Activated CD8-positive, alpha-beta T cell treated with anti-CD3 and anti-CD28 coated beads for 36 hours (primary cell): ENCODE measurements around the gene CDH8. TPM values are rescaled to one million over a fixed set of nuclear protein-coding genes. Genes with fewer than 3 reads are reported as not detected.
"Not testable (repeated sequence)": the region's sequence is repeated elsewhere in the genome, so short reads cannot be mapped to it uniquely, and the experiment has no call there.

Source experiments
- ATAC-seq: fragments of 200-7000 bp; cut with Tn5 transposase; one replicate; pipeline ENCODE4 v1.10.0; 2021; ENCODE audit warnings: mild to moderate bottlenecking, moderate library complexity
- CTCF ChIA-PET: fragments of 350-600 bp; sonication (Branson Sonifier 250); formaldehyde crosslinking; loops from one replicate; lab custom pipeline; 2021; ENCODE audit warnings: antibody characterized with exemption; lab: Charles Lee
- POLR2A ChIA-PET: fragments of 350-600 bp; sonication (Branson Sonifier 250); formaldehyde crosslinking; loops from one replicate; lab custom pipeline; 2021; ENCODE audit warnings: antibody characterized with exemption; lab: Charles Lee
- DNase-seq: peaks from one replicate; pipeline ENCODE4 v3.0.0-alpha.2; 2020
- H3K27ac Mint-ChIP-seq: one replicate; pipeline ENCODE4 v1.8.0; 2021; ENCODE audit warnings: mild to moderate bottlenecking, mixed read lengths
- H3K27me3 Mint-ChIP-seq: one replicate; pipeline ENCODE4 v1.8.0; 2021; ENCODE audit warnings: mixed read lengths
- H3K36me3 Mint-ChIP-seq: one replicate; pipeline ENCODE4 v1.8.0; 2021; ENCODE audit warnings: low read depth, mixed read lengths
- H3K4me1 Mint-ChIP-seq: one replicate; pipeline ENCODE4 v1.8.0; 2021; ENCODE audit warnings: low read depth, mixed read lengths
- H3K4me3 Mint-ChIP-seq: one replicate; pipeline ENCODE4 v1.8.0; 2021; ENCODE audit warnings: mild to moderate bottlenecking, moderate library complexity, mixed read lengths
- H3K9me3 Mint-ChIP-seq: one replicate; pipeline ENCODE4 v1.8.0; 2021; ENCODE audit warnings: mixed read lengths
- CTCF ChIP-seq: fragments of 200-600 bp; IDR thresholded peaks from one replicate; pipeline ENCODE4 v1.8.0; 2022; ENCODE audit warnings: antibody characterized with exemption, mild to moderate bottlenecking
- intact Hi-C: fragments of 100-400 bp; cut with micrococcal nuclease; formaldehyde crosslinking; loops from one replicate; pipeline ENCODE4 v1.10.0; 2022
- total RNA-seq, 2 experiments: library from RNA; stranded (reverse); gene quantifications; one replicate each; pipeline ENCODE4 v1.2.3, GENCODE V29; 2021

Gene CDH8
- total RNA-seq, 2 experiments from 2014 or later, result not detected

- CTCF ChIA-PET, result no interaction called here
- ATAC-seq (no peak), DNase-seq (no peak)
- POLR2A ChIA-PET, result no interaction called here
- intact Hi-C loops, result no loop called here
- Mint-ChIP-seq H3K27ac (no peak overlapping the region), H3K4me3 (no peak overlapping the region), H3K27me3 (no peaks in the 10 kb centered on the region), H3K36me3 (no peaks in the 10 kb centered on the region), H3K4me1 (no peaks in the 10 kb centered on the region), H3K9me3 (peaks cover 2% of the 10 kb centered on the region)
- no peak for TF ChIP-seq CTCF
These were observed 112.6 kb downstream of the CDH8 start for GRCh38 chr16:61923629-61924028.

- POLR2A ChIA-PET, result no interaction called here
- no peaks in the 10 kb centered on the region for H3K4me1 Mint-ChIP-seq
These were observed 114.9 kb downstream of the CDH8 start for GRCh38 chr16:61921373-61921772.

GRCh38 chr16:61917865-61918826, 118.1 kb downstream of the CDH8 start:
- H3K27ac Mint-ChIP-seq, H3K9me3 Mint-ChIP-seq, H3K4me3 Mint-ChIP-seq, DNase-seq, H3K27me3 Mint-ChIP-seq, CTCF ChIA-PET, ATAC-seq, intact Hi-C loops, H3K36me3 Mint-ChIP-seq, POLR2A ChIA-PET, H3K4me1 Mint-ChIP-seq: not testable (repeated sequence)

More at GRCh38 chr16:61921373-61921772, 114.9 kb downstream of the CDH8 start:
- Mint-ChIP-seq H3K36me3 (no peaks in the 10 kb centered on the region), H3K27me3 (no peaks in the 10 kb centered on the region), H3K27ac (no peak overlapping the region), H3K4me3 (no peak overlapping the region), H3K9me3 (peaks cover 8% of the 10 kb centered on the region)
- ATAC-seq (no peak), DNase-seq (no peak)
- CTCF ChIA-PET, result no interaction called here
- TF ChIP-seq CTCF, result no peak
- intact Hi-C loops, result no loop called here

GRCh38 chr16:61915569-61915968, 120.7 kb downstream of the CDH8 start:
- no peak overlapping the region for H3K4me3 Mint-ChIP-seq
- no peak overlapping the region for H3K27ac Mint-ChIP-seq
- ATAC-seq (no peak), DNase-seq (no peak)
- no peaks in the 10 kb centered on the region for H3K36me3 Mint-ChIP-seq
- CTCF ChIA-PET, result no interaction called here
- TF ChIP-seq CTCF, result no peak
- H3K4me1 Mint-ChIP-seq, result no peaks in the 10 kb centered on the region
- intact Hi-C loops, result no loop called here
- POLR2A ChIA-PET, result no interaction called here
- H3K9me3 Mint-ChIP-seq, result peaks cover 11% of the 10 kb centered on the region
- no peaks in the 10 kb centered on the region for H3K27me3 Mint-ChIP-seq

GRCh38 chr16:61909074-61909473, 127.2 kb downstream of the CDH8 start:
- no peak for TF ChIP-seq CTCF
- no peak for DNase-seq
- intact Hi-C loops, result no loop called here
- Mint-ChIP-seq H3K36me3 (no peaks in the 10 kb centered on the region), H3K27me3 (no peaks in the 10 kb centered on the region), H3K27ac (no peak overlapping the region), H3K4me3 (no peak overlapping the region), H3K9me3 (peaks cover 11% of the 10 kb centered on the region), H3K4me1 (no peaks in the 10 kb centered on the region)
- no peak for ATAC-seq
- POLR2A ChIA-PET, result no interaction called here
- CTCF ChIA-PET, result no interaction called here
